ENCODE measurements around the gene PTPRN2.

- no peak for TF ChIP-seq TEAD4 (IDR thresholded peaks at IDR 0.05; ENCODE audit: low read depth, low read length)
- TF ChIP-seq YY1 (IDR thresholded peaks at IDR 0.05; ENCODE audit: low read depth, low read length): no peak
- no peak for TF ChIP-seq SUZ12 (IDR thresholded peaks at IDR 0.05; ENCODE audit: low read length)
These were observed 848.0 kb downstream of the PTPRN2 start for GRCh38 chr7:157739650-157740049.

Measured in H1 (cell line).